SK-N-MC (cell line): ENCODE measurements around the gene FLNC.

Source experiments
- EZH2 ChIP-seq: fragments of 200-600 bp; sonication (generic); IDR thresholded peaks from one replicate; pipeline ENCODE4 v1.6.1; 2017; ENCODE audit warnings: antibody characterized with exemption
- FOXP2 ChIP-seq: optimal IDR thresholded peaks from 2 replicates; pipeline ENCODE3; 2011; ENCODE audit warnings: mild to moderate bottlenecking, moderate library complexity; ENCODE audit not compliant: insufficient read depth; ENCODE audit errors: extremely low read length, control extremely low read depth
- POLR2AphosphoS5 ChIP-seq: IDR thresholded peaks from 2 replicates; pipeline ENCODE4 v1.6.1; 2012; ENCODE audit warnings: mild to moderate bottlenecking, low read depth, low read length, borderline replicate concordance

- no peak for TF ChIP-seq POLR2AphosphoS5
- TF ChIP-seq EZH2, result no peak
- TF ChIP-seq FOXP2, result no peak
Observed at GRCh38 chr7:128827248-128827958, 2.8 kb upstream of the FLNC start.
